Adrenal gland (tissue), 5 donors: ENCODE data around the gene ATXN7L1.
"Not testable (repeated sequence)": the region's sequence is repeated elsewhere in the genome, so short reads cannot be mapped to it uniquely, and the experiment has no call there.

Experiments
- CTCF ChIP-seq, 6 experiments: fragments of 450-650 bp in 4 of 6; fragments of 200-600 bp in 2 of 6; sonication (generic) in 1 of 6; IDR thresholded peaks; 1 replicate in 5 of 6; 2 replicates in 1 of 6; pipeline versions ENCODE4 v1.5.1 to v1.8.0; 2016 to 2021; ENCODE audit warnings: antibody characterized with exemption in 6 of 6, mild to moderate bottlenecking in 2 of 6, moderate library complexity in 1 of 6
- POLR2A ChIP-seq, 2 donors: fragments of 450-650 bp; IDR thresholded peaks; one replicate each; pipeline ENCODE4 v1.6.1; 2017; ENCODE audit warnings: antibody characterized with exemption in 2 of 2, mild to moderate bottlenecking in 2 of 2, moderate library complexity in 1 of 2
- donor health status: DM: no; HTN: no; CAD: no.

DNA sequence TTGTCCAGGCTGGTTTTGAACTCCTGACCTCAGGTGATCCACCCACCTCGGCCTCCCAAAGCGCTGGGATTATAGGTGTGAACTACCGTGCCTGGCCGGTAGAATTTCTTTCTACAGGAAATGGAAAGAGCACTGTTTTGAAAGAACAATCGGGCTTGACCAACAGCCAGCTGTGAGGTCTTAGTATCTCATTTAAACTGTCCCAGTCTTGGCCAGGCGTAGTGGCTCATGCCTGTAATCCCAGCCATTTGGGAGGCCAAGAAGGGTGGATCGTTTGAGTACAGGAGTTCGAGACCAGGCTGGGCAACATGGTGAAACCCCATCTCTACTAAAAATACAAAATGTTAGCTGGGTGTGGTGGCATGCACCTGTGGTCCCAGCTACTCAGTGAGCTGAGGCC, 277.3 kb downstream of the ATXN7L1 start:
- TF ChIP-seq CTCF, POLR2A (IDR thresholded peaks at IDR 0.05): not testable (repeated sequence)
